ENCODE results near the gene PIEZO2.

Gene PIEZO2

DNA sequence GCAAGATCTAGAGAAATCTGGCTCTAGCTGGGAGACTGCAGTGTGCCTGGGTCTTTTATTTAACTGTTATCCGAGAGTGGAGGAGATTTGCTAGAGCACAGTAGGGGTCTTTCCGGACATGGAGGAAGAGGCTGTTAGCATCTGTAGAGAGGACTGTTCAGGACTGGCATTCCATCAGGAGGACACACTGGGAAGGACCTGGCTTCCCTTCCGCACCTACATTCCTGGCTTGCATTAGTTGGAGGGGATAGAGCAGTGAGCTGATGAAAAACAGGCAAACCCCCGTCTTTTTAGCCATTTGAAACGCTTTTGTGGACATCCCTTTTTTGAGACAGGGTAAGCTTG is 874 bp upstream of the PIEZO2 start:
- no peak overlapping the region for H3K27ac ChIP-seq (ENCODE audit: extremely low read depth, low read depth, low read length)
- H3K36me3 ChIP-seq (ENCODE audit: control insufficient read depth in 2 of 2, insufficient read depth in 1 of 2, low read length in 2 of 2) = no peaks in the 10 kb centered on the region
- POLR2A ChIA-PET = interaction anchor here (0.5 kb wide), 1 partner anchor 67 kb away, joined by 3 read pairs; no protein-coding TSS in a partner anchor
- TF ChIP-seq GLI2 (tag by site-specific recombination; IDR thresholded peaks at IDR 0.05; ENCODE audit: borderline replicate concordance, low read depth) = no peak
- no peak for TF ChIP-seq HOXC10 (CRISPR knock-in tag; IDR thresholded peaks at IDR 0.05)
- no peak for TF ChIP-seq ZNF600 (tag by site-specific recombination; IDR thresholded peaks at IDR 0.05)
- no peak for TF ChIP-seq IKZF3 (tag by site-specific recombination; IDR thresholded peaks at IDR 0.05)
- TF ChIP-seq ZNF335 (tag by site-specific recombination; conservative IDR thresholded peaks at IDR 0.05) = no peak
- TF ChIP-seq ZNF174 (tag by site-specific recombination; IDR thresholded peaks at IDR 0.05) = no peak
- no peak for TF ChIP-seq ZNF266 (tag by site-specific recombination; IDR thresholded peaks at IDR 0.05; ENCODE audit: low read depth)
- no peak for TF ChIP-seq ZNF140 (tag by site-specific recombination; IDR thresholded peaks at IDR 0.05)
- TF ChIP-seq, protein P1, sequence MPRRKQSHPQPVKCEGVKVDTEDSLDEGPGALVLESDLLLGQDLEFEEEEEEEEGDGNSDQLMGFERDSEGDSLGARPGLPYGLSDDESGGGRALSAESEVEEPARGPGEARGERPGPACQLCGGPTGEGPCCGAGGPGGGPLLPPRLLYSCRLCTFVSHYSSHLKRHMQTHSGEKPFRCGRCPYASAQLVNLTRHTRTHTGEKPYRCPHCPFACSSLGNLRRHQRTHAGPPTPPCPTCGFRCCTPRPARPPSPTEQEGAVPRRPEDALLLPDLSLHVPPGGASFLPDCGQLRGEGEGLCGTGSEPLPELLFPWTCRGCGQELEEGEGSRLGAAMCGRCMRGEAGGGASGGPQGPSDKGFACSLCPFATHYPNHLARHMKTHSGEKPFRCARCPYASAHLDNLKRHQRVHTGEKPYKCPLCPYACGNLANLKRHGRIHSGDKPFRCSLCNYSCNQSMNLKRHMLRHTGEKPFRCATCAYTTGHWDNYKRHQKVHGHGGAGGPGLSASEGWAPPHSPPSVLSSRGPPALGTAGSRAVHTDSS (tag by site-specific recombination; IDR thresholded peaks at IDR 0.05) = no peak
- no peak for TF ChIP-seq OSR2 (tag by site-specific recombination; IDR thresholded peaks at IDR 0.05)
- no peak for TF ChIP-seq ZNF654 (tag by site-specific recombination; IDR thresholded peaks at IDR 0.05; ENCODE audit: low read depth)
- no peak for TF ChIP-seq SP7 (tag by site-specific recombination; IDR thresholded peaks at IDR 0.05)
- TF ChIP-seq ZNF155 (tag by site-specific recombination; IDR thresholded peaks at IDR 0.05) = no peak
- no peak for TF ChIP-seq ZBTB1 (tag by site-specific recombination; IDR thresholded peaks at IDR 0.05)
- TF ChIP-seq ZNF530 (tag by site-specific recombination; IDR thresholded peaks at IDR 0.05; ENCODE audit: low read depth) = no peak
- CTCF ChIA-PET = interaction anchor here (0.5 to 7.5 kb wide), 7 partner anchors 36 to 717 kb away, joined by 3 to 119 read pairs (median 3); no protein-coding TSS in a partner anchor
- H3K9me3 ChIP-seq (ENCODE audit: control insufficient read depth, insufficient read depth, low read depth, low read length) = no peaks in the 10 kb centered on the region
- peaks cover 6% of the 10 kb centered on the region for H3K4me1 ChIP-seq (ENCODE audit: control insufficient read depth, insufficient read depth, low read length)
- no peak overlapping the region for H3K4me3 ChIP-seq (ENCODE audit: low read depth, low read length)

DNA sequence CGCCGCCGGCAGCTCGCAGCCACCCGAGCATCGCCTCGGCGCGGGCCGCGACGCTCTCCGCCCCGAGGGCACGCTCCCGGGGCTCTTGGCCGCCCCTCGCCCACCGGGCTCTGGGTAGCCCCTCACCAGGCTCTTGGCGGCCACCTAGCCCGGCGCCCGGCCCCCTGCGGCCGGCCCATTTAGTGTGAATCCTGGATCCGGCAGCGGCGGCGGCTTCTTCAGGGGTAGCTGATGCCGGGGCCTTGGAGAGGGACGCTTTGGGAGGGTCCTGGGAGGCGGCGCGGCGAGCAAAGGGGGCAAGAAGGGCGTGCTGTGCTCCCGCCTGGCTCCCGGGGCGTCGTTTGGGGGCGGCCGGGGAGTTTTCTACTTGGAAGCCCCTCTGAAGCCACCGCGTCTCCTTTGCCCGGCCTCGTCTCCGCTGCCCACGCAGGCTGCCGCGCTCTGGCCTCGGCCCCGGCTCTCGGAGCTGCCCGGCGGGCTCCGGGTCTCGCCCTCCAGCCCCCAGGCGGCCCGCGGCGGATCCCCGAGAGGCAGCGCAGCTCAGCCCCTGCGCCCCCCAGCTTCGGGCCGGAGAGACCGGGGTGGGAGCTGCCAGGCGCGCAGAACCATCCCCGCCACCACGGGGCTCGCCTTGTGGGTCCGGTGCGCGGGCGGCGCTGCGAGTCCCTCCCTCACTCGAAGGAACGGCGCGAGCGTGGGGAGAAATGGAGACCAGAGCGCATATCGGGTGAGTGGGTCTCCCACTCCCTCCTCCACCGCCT is 509 bp downstream of the PIEZO2 start:
- CTCF ChIA-PET = interaction anchor here (0.6 to 7.5 kb wide), 4 partner anchors 19 to 1178 kb away, joined by 3 to 119 read pairs (median 3); no protein-coding TSS in a partner anchor
- TF ChIP-seq ZNF341 (tag by site-specific recombination; IDR thresholded peaks at IDR 0.05; ENCODE audit: low read depth) (0 out of 2 replicates have a peak, but pooled peaks have one; percentile 19), ZFHX2 (tag by site-specific recombination; conservative IDR thresholded peaks at IDR 0.05) (peak; percentile 44), ZNF394 (tag by site-specific recombination; IDR thresholded peaks at IDR 0.05; ENCODE audit: borderline replicate concordance) (no peak)
- Histone ChIP-seq H3K4me3 (ENCODE audit: low read depth, low read length) (peak overlapping the region; percentile 45), H3K36me3 (ENCODE audit: control insufficient read depth in 2 of 2, insufficient read depth in 1 of 2, low read length in 2 of 2) (no peaks in the 10 kb centered on the region), H3K9me3 (ENCODE audit: control insufficient read depth, insufficient read depth, low read depth, low read length) (no peaks in the 10 kb centered on the region), H3K4me1 (ENCODE audit: control insufficient read depth, insufficient read depth, low read length) (peaks cover 6% of the 10 kb centered on the region), H3K27ac (ENCODE audit: extremely low read depth, low read depth, low read length) (peak overlapping the region; percentile 68; the same call in 1 of the 2 replicates)
- POLR2A ChIA-PET = no interaction called here

DNA sequence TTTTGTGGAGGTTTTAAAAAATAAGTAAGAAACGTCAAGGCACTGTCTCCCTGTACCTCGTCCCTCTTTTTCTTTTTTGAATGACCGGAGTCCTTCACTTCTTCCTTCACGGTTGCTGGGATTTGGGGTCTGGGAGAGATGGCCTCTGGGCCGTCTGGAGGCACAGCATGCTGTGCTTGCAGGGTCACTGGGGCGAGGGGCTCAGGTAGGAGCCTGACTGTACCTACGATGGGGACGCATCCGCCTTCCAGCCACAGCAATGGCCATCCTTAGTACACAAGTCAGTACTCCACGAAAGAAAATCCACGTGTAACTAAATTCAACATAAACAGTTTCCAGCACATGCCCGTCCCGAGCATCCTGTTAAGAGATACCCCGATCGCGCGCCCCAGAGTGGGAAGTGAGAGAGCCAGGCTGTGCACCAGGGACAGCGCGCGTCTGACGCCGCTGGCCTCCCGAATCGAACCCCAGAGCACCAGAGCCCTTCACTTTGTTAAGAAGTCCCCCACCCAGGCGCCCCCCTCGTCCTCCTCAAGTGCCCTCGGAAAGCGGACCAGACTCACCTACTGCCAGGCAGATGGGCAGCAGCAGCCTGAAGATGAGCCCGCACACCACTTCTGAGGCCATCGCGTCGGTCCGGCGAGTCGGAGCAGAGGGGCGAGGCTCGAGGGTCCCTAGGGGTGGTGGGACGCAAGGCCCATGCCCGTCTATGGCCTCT is 1.2 kb downstream of the PIEZO2 start:
- H3K27ac ChIP-seq (ENCODE audit: extremely low read depth, low read depth, low read length) = no peak overlapping the region; the same call in 1 of the 2 replicates
- H3K9me3 ChIP-seq (ENCODE audit: control insufficient read depth, insufficient read depth, low read depth, low read length) = no peaks in the 10 kb centered on the region
- ChIA-PET POLR2A (no interaction called here), CTCF (interaction anchor here (1.1 kb wide), 1 partner anchor 20 kb away, joined by 3 read pairs; no protein-coding TSS in a partner anchor)
- peaks cover 6% of the 10 kb centered on the region for H3K4me1 ChIP-seq (ENCODE audit: control insufficient read depth, insufficient read depth, low read length)
- H3K4me3 ChIP-seq (ENCODE audit: low read depth, low read length) = no peak overlapping the region
- no peaks in the 10 kb centered on the region for H3K36me3 ChIP-seq (ENCODE audit: control insufficient read depth in 2 of 2, insufficient read depth in 1 of 2, low read length in 2 of 2)
- no peak for TF ChIP-seq ZSCAN16 (tag by site-specific recombination; IDR thresholded peaks at IDR 0.05)
- no peak for TF ChIP-seq ZNF211 (tag by site-specific recombination; IDR thresholded peaks at IDR 0.05; ENCODE audit: low read depth)
- TF ChIP-seq, protein P2, sequence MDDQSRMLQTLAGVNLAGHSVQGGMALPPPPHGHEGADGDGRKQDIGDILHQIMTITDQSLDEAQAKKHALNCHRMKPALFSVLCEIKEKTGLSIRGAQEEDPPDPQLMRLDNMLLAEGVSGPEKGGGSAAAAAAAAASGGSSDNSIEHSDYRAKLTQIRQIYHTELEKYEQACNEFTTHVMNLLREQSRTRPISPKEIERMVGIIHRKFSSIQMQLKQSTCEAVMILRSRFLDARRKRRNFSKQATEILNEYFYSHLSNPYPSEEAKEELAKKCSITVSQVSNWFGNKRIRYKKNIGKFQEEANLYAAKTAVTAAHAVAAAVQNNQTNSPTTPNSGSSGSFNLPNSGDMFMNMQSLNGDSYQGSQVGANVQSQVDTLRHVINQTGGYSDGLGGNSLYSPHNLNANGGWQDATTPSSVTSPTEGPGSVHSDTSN (CRISPR knock-in tag; IDR thresholded peaks at IDR 0.05) = no peak
- TF ChIP-seq, protein P3, sequence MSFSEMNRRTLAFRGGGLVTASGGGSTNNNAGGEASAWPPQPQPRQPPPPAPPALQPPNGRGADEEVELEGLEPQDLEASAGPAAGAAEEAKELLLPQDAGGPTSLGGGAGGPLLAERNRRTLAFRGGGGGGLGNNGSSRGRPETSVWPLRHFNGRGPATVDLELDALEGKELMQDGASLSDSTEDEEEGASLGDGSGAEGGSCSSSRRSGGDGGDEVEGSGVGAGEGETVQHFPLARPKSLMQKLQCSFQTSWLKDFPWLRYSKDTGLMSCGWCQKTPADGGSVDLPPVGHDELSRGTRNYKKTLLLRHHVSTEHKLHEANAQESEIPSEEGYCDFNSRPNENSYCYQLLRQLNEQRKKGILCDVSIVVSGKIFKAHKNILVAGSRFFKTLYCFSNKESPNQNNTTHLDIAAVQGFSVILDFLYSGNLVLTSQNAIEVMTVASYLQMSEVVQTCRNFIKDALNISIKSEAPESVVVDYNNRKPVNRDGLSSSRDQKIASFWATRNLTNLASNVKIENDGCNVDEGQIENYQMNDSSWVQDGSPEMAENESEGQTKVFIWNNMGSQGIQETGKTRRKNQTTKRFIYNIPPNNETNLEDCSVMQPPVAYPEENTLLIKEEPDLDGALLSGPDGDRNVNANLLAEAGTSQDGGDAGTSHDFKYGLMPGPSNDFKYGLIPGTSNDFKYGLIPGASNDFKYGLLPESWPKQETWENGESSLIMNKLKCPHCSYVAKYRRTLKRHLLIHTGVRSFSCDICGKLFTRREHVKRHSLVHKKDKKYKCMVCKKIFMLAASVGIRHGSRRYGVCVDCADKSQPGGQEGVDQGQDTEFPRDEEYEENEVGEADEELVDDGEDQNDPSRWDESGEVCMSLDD (tag by site-specific recombination; IDR thresholded peaks at IDR 0.05) = no peak
- TF ChIP-seq ZNF239 (tag by site-specific recombination; IDR thresholded peaks at IDR 0.05) = no peak
- TF ChIP-seq ZNF610 (tag by site-specific recombination; IDR thresholded peaks at IDR 0.05; ENCODE audit: borderline replicate concordance) = no peak
- TF ChIP-seq ZNF530 (tag by site-specific recombination; IDR thresholded peaks at IDR 0.05; ENCODE audit: low read depth) = no peak
- no peak for TF ChIP-seq ZNF335 (tag by site-specific recombination; conservative IDR thresholded peaks at IDR 0.05)
